HG03575 (cell line): ENCODE results near the gene SYCP1.

ENCODE experiments used
- ATAC-seq: cut with Tn5 transposase; IDR thresholded peaks from one replicate; pipeline ENCODE4 v1.9.1; 2021; ENCODE audit not compliant: unreplicated experiment, insufficient number of reproducible peaks, low FRiP score; ENCODE audit errors: extremely low read depth

SYCP1 gene

GRCh38 chr1:115041654-115042053 is 187.0 kb downstream of the SYCP1 start:
- ATAC-seq = no peak
